Dedifferentiated amniotic fluid mesenchymal stem cell (primary cell): ENCODE data around the gene TMEM259.
A peak's percentile ranks its signal among the peaks of the same experiment; 100 is the strongest.

Source experiments
- DNase-seq: peaks from one replicate; pipeline ENCODE4 v3.0.0-alpha.2; 2016; ENCODE audit errors: extremely low spot score

TMEM259 gene

GRCh38 chr19:989381-990081 lies 31.4 kb downstream of the TMEM259 start:
- DNase-seq, result no peak

GRCh38 chr19:988510-988909 lies 32.4 kb downstream of the TMEM259 start:
- DNase-seq, result no peak

GRCh38 chr19:988081-988480 lies 32.8 kb downstream of the TMEM259 start:
- DNase-seq, result no peak

GRCh38 chr19:986083-986482 lies 34.8 kb downstream of the TMEM259 start:
- no peak for DNase-seq

GRCh38 chr19:984165-984967 lies 36.6 kb downstream of the TMEM259 start, which contains the start of gene WDR18:
Gene WDR18 (plus strand): TSS chr19:984345. CDS start chr19:984354, 9 bp downstream.
- peak; percentile 86 for DNase-seq

- peak; percentile 17 for DNase-seq
These were observed 38.3 kb downstream of the TMEM259 start for GRCh38 chr19:982567-983170.

GRCh38 chr19:980133-980998 lies 40.6 kb downstream of the TMEM259 start:
- no peak for DNase-seq

GRCh38 chr19:979318-979741 lies 41.6 kb downstream of the TMEM259 start:
- DNase-seq, result no peak

GRCh38 chr19:977058-977464 lies 43.9 kb downstream of the TMEM259 start:
- DNase-seq, result no peak

GRCh38 chr19:976476-976875 lies 44.4 kb downstream of the TMEM259 start:
- DNase-seq, result no peak

- DNase-seq, result no peak
These were observed 46.2 kb downstream of the TMEM259 start for GRCh38 chr19:974564-975257.

GRCh38 chr19:973726-974563 lies 47.0 kb downstream of the TMEM259 start:
- DNase-seq, result no peak

GRCh38 chr19:972281-972680 lies 48.6 kb downstream of the TMEM259 start:
- DNase-seq, result no peak

- DNase-seq, result no peak
These were observed 49.1 kb downstream of the TMEM259 start for GRCh38 chr19:971795-972194.

GRCh38 chr19:970695-971094 lies 50.2 kb downstream of the TMEM259 start:
- DNase-seq, result no peak

GRCh38 chr19:966485-967088 lies 54.3 kb downstream of the TMEM259 start:
- DNase-seq, result no peak

- DNase-seq, result no peak
These were observed 55.9 kb downstream of the TMEM259 start for GRCh38 chr19:964761-965694.

GRCh38 chr19:964116-964520 lies 56.8 kb downstream of the TMEM259 start:
- no peak for DNase-seq
